Upper lobe of left lung (tissue), 6 donors: ENCODE results near the gene BTN2A1. TPM values are rescaled to one million over a fixed set of nuclear protein-coding genes. Genes with fewer than 3 reads are reported as not detected.
A peak's percentile ranks its signal among the peaks of the same experiment; 100 is the strongest.
"Not testable (repeated sequence)": the region's sequence is repeated elsewhere in the genome, so short reads cannot be mapped to it uniquely, and the experiment has no call there.

Experiments used
- ATAC-seq, 2 donors: fragments of 200-7000 bp; cut with Tn5 transposase; one replicate each; pipeline ENCODE4 v1.9.1; 2022; ENCODE audit warnings: mild to moderate bottlenecking in 2 of 2, moderate library complexity in 2 of 2; ENCODE audit not compliant: low FRiP score in 2 of 2
- DNase-seq, 2 donors: peaks; one replicate each; pipeline ENCODE4 v3.0.0-alpha.2; 2019 to 2020
- H3K27ac ChIP-seq, 4 donors: fragments of 200-600 bp; sonication (generic); one replicate each; pipeline ENCODE4 v1.5.1; 2016 to 2019
- H3K27me3 ChIP-seq, 4 donors: fragments of 200-600 bp; sonication (generic); one replicate each; pipeline ENCODE4 v1.5.1; 2017 to 2019
- H3K36me3 ChIP-seq, 4 donors: fragments of 200-600 bp; sonication (generic); one replicate each; pipeline ENCODE4 v1.5.1; 2016 to 2019
- H3K4me1 ChIP-seq, 4 donors: fragments of 200-600 bp; sonication (generic); one replicate each; pipeline ENCODE4 v1.5.1; 2018 to 2019
- H3K4me3 ChIP-seq, 4 donors: fragments of 200-600 bp; sonication (generic); one replicate each; pipeline ENCODE4 v1.5.1; 2017 to 2019; ENCODE audit warnings: mild to moderate bottlenecking in 2 of 4, moderate library complexity in 1 of 4
- H3K9me3 ChIP-seq, 4 donors: fragments of 200-600 bp; sonication (generic); one replicate each; pipeline ENCODE4 v1.5.1; 2018 to 2019
- CTCF ChIP-seq, 6 experiments: fragments of 450-650 bp in 4 of 6; fragments of 200-600 bp in 2 of 6; sonication (generic) in 2 of 6; IDR thresholded peaks; one replicate each; pipeline ENCODE4 v1.5.1; 2016 to 2019; ENCODE audit warnings: antibody characterized with exemption in 6 of 6
- EP300 ChIP-seq, 4 donors: sonication (generic); formaldehyde crosslinking; IDR thresholded peaks; one replicate each; pipeline ENCODE4 v1.5.1; 2017; ENCODE audit warnings: antibody characterized with exemption in 4 of 4, control low read depth in 2 of 4
- POLR2A ChIP-seq, 4 donors: fragments of 450-650 bp; IDR thresholded peaks; one replicate each; pipeline ENCODE4 v1.5.1; 2016 to 2017; ENCODE audit warnings: antibody characterized with exemption in 4 of 4, mild to moderate bottlenecking in 2 of 4
- POLR2AphosphoS5 ChIP-seq, 2 donors: sonication (generic); formaldehyde crosslinking; IDR thresholded peaks; one replicate each; pipeline ENCODE4 v1.5.1; 2017; ENCODE audit warnings: antibody characterized with exemption in 2 of 2
- WGBS, 2 donors: methylation state at CpG; one replicate each; pipeline ENCODE4 v1.1.5; 2017 to 2018; 5-methylcytosine and 5-hydroxymethylcytosine counted together
- total RNA-seq, 6 donors: library from RNA; depleted of rRNA in 4 of 6; stranded (reverse); fragments of >200 nt in 4 of 6; gene quantifications; one replicate each; pipeline versions ENCODE4 v1.1.0 to v1.2.1, GENCODE V29; 2016 to 2021
- donor health status: DM: no; HTN: no; CAD: no; lungs with moderate emphysema.
- donor health status: DM: no; HTN: yes; CAD: no; lungs with severe emphysema.

The BTN2A1 gene
- total RNA-seq, 6 donors from 2014 or later: 17.2 to 34.6 (median 21.2) TPM

GRCh38 chr6:26501482-26501986 lies 43.8 kb downstream of the BTN2A1 start:
- WGBS, 2 donors: 15 to 20% methylated on average over 17 to 40 of the region's 49 CpGs
- H3K9me3 ChIP-seq: no peaks in the 10 kb centered on the region
- H3K4me1 ChIP-seq: peaks cover 9 to 11% (median 9%) of the 10 kb centered on the region in 4 donors
- peak; percentile 23 to 86 for DNase-seq
- H3K36me3 ChIP-seq: no peaks in the 10 kb centered on the region
- peaks cover 0 to 16% (median 2%) of the 10 kb centered on the region in 4 donors for H3K27me3 ChIP-seq
- TF ChIP-seq POLR2A (IDR thresholded peaks at IDR 0.05): no peak
- no peak for TF ChIP-seq EP300 (IDR thresholded peaks at IDR 0.05)
- no peak for TF ChIP-seq POLR2AphosphoS5 (IDR thresholded peaks at IDR 0.05)
- no peak for TF ChIP-seq CTCF (IDR thresholded peaks at IDR 0.05)
- no peak overlapping the region for H3K27ac ChIP-seq
- peak overlapping the region in 3 of 4 donors; percentile 18 to 37 (median 34) for H3K4me3 ChIP-seq
- ATAC-seq: peak; percentile 55 to 68

GRCh38 chr6:26502165-26502564 lies 44.4 kb downstream of the BTN2A1 start:
- H3K36me3 ChIP-seq: no peaks in the 10 kb centered on the region
- no peak overlapping the region for H3K27ac ChIP-seq
- no peak for TF ChIP-seq EP300 (IDR thresholded peaks at IDR 0.05)
- no peak for TF ChIP-seq CTCF (IDR thresholded peaks at IDR 0.05)
- TF ChIP-seq POLR2A (IDR thresholded peaks at IDR 0.05): no peak
- peaks cover 0 to 16% (median 2%) of the 10 kb centered on the region in 4 donors for H3K27me3 ChIP-seq
- no peaks in the 10 kb centered on the region for H3K9me3 ChIP-seq
- H3K4me1 ChIP-seq: peaks cover 9 to 11% (median 9%) of the 10 kb centered on the region in 4 donors
- ATAC-seq (no peak), DNase-seq (no peak)
- H3K4me3 ChIP-seq: peak overlapping the region in 2 of 4 donors; percentile 34 to 37

GRCh38 chr6:26502626-26503025 lies 44.9 kb downstream of the BTN2A1 start:
- H3K27ac ChIP-seq: no peak overlapping the region
- DNase-seq (no peak), ATAC-seq (no peak)
- no peaks in the 10 kb centered on the region for H3K9me3 ChIP-seq
- H3K4me1 ChIP-seq: peaks cover 9 to 11% (median 9%) of the 10 kb centered on the region in 4 donors
- H3K27me3 ChIP-seq: peaks cover 0 to 16% (median 2%) of the 10 kb centered on the region in 4 donors
- H3K36me3 ChIP-seq: no peaks in the 10 kb centered on the region
- WGBS, 2 donors: 85 to 91% methylated on average over 3 of the region's 3 CpGs
- H3K4me3 ChIP-seq: no peak overlapping the region
- TF ChIP-seq POLR2AphosphoS5 (IDR thresholded peaks at IDR 0.05): no peak
- TF ChIP-seq EP300 (IDR thresholded peaks at IDR 0.05): no peak
- TF ChIP-seq POLR2A (IDR thresholded peaks at IDR 0.05): no peak
- no peak for TF ChIP-seq CTCF (IDR thresholded peaks at IDR 0.05)

GRCh38 chr6:26507658-26508057 lies 49.9 kb downstream of the BTN2A1 start:
- no peak overlapping the region for H3K27ac ChIP-seq

GRCh38 chr6:26511033-26511432 lies 53.3 kb downstream of the BTN2A1 start:
- H3K27me3 ChIP-seq: not testable (repeated sequence)

More at GRCh38 chr6:26507658-26508057, 49.9 kb downstream of the BTN2A1 start:
- Histone ChIP-seq H3K9me3 (no peaks in the 10 kb centered on the region), H3K27me3 (peaks cover 0 to 2% (median 0%) of the 10 kb centered on the region in 4 donors), H3K36me3 (no peaks in the 10 kb centered on the region), H3K4me1 (no peaks in the 10 kb centered on the region), H3K4me3 (no peak overlapping the region)
- 63 to 65% methylated on average over 3 of the region's 3 CpGs for WGBS, 2 donors
- DNase-seq (no peak), ATAC-seq (no peak)
- no peak for TF ChIP-seq POLR2AphosphoS5 (IDR thresholded peaks at IDR 0.05)
- no peak for TF ChIP-seq CTCF (IDR thresholded peaks at IDR 0.05)
- TF ChIP-seq EP300 (IDR thresholded peaks at IDR 0.05): no peak
- no peak for TF ChIP-seq POLR2A (IDR thresholded peaks at IDR 0.05)

More at GRCh38 chr6:26511033-26511432, 53.3 kb downstream of the BTN2A1 start:
- not testable (repeated sequence) for H3K4me1 ChIP-seq, DNase-seq, H3K27ac ChIP-seq, H3K4me3 ChIP-seq, H3K36me3 ChIP-seq, ATAC-seq, H3K9me3 ChIP-seq
- 85 to 90% methylated on average over 8 of the region's 8 CpGs for WGBS, 2 donors
